ENCODE measurements around the gene SHISAL2B. TPM values are rescaled to one million over a fixed set of nuclear protein-coding genes. Genes with fewer than 3 reads are reported as not detected.
"Not testable (repeated sequence)": the region's sequence is repeated elsewhere in the genome, so short reads cannot be mapped to it uniquely, and the experiment has no call there.

The SHISAL2B gene
- total RNA-seq, 1 donor from 2014 or later = not detected

DNA sequence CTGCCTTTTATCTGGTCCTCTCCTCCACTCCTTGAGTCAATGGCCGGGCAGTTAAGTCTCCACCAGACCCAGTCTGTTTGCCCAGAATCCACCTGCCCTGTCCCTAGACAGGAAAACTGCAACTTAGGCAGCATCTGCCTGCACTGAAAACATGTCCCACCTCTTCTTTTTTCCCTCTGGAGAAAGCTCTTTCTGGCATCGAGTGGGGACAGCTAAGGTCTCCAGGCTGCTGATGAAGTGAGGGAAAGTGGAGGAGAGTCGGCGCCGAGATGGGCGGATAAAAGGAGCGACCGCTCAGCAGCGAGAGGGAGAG lies 243 bp upstream of the SHISAL2B start:
- DNase-seq (no peak), ATAC-seq (ENCODE audit: poor library complexity) (no peak)
- intact Hi-C loops (cut with DNase I) = no loop called here

DNA sequence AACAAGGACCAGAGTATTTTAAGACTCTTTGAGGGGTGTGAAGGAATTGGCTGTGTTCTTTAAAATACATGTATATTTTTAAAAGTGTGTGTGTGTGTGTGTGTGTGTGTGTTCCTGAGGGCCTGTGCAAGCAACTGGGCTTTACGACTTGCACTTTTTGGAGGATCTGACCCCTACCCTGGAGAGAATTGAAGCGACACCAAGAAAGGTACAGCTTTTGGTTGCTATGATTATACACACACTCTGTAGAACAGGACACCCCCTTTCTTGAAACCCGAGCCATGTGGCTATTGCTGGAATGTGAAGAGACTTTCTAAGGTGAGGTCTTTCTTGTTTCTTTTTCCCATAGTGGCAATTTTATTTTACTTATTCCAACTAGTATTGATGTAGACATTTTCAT lies 988 bp downstream of the SHISAL2B start:
- ATAC-seq (ENCODE audit: poor library complexity) (no peak), DNase-seq (no peak)
- intact Hi-C loops (cut with DNase I) = no loop called here

DNA sequence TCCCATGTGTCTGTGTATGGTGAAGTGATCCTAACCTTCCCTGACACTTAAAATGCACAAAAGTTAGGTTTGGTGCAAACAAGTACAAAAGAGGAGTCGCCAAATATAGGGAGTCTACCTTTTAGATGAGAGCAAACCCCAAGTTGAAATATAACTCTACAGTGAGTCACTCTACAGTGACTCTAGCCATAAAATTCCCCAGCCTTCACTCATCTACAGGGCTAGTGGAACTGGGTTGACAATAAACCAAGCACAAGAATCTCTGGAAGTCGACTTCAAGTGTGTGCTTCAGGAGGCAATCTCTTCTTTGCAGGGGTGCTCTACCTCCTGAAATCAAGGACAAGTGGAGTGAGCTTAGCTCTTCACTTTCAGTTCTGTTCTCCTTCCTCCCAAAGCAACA lies 3.3 kb downstream of the SHISAL2B start:
- intact Hi-C loops (cut with DNase I) = no loop called here
- DNase-seq = no peak
- no peak for ATAC-seq (ENCODE audit: poor library complexity)

- DNase-seq; ATAC-seq (ENCODE audit: poor library complexity); intact Hi-C loops (cut with DNase I): not testable (repeated sequence)
Observed at GRCh38 chr5:64696414-64696813, 6.1 kb downstream of the SHISAL2B start.

GRCh38 chr5:64700765-64701164 lies 10.5 kb downstream of the SHISAL2B start:
- ATAC-seq (ENCODE audit: poor library complexity) = no peak
- intact Hi-C loops (cut with DNase I) = no loop called here
- DNase-seq = no peak

GRCh38 chr5:64706074-64706473 lies 15.8 kb downstream of the SHISAL2B start:
- ATAC-seq (ENCODE audit: poor library complexity); intact Hi-C loops (cut with DNase I); DNase-seq: not testable (repeated sequence)

DNA sequence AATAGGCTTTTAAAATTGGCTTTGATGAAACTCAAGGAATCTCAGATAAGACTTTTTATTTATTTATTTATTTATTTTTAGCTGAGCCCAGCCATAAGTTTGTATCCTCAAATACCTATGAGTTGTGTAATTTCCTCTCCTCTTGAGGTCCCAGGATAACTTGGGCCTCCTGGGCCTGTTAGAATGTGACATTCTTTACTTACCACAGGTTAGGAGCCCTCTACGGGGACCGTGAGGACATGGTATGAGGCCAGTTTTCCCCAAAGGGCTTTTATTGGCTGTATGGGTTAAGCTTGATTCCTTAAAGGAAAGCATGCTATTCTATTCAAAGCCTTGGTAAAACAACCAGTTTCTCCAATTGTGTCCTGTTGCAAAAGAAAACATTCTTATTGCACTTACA lies 16.9 kb downstream of the SHISAL2B start:
- ATAC-seq (ENCODE audit: poor library complexity) (no peak), DNase-seq (no peak)
- intact Hi-C loops (cut with DNase I) = no loop called here

- ATAC-seq (ENCODE audit: poor library complexity); DNase-seq; intact Hi-C loops (cut with DNase I): not testable (repeated sequence)
Observed at GRCh38 chr5:64714495-64714894, 24.2 kb downstream of the SHISAL2B start.

GRCh38 chr5:64722588-64722987 lies 32.3 kb downstream of the SHISAL2B start:
- DNase-seq = no peak
- intact Hi-C loops (cut with DNase I) = no loop called here
- no peak for ATAC-seq (ENCODE audit: poor library complexity)

DNA sequence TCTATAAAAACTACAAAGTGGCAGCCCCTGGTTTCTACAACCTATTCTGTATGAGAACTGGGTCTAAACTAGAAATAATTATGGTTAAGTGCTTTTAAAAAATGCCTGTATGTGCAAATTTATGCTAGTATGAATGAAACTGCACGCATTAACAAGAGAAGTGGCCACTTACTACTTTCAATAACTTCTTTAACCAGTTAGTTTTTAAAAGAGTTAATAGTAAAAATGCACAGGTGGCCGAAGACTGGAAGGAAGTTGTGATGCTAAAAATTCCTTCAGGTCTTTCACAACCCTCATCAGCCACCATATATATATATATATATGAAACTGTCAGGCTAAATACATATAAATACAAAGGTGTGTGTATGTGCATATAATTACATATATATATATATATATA lies 36.8 kb downstream of the SHISAL2B start:
- DNase-seq (no peak), ATAC-seq (ENCODE audit: poor library complexity) (no peak)
- intact Hi-C loops (cut with DNase I) = no loop called here

GRCh38 chr5:64742411-64742810 lies 52.1 kb downstream of the SHISAL2B start:
- intact Hi-C loops (cut with DNase I) = no loop called here
- DNase-seq (no peak), ATAC-seq (ENCODE audit: poor library complexity) (no peak)

- no peak for DNase-seq
- no peak for ATAC-seq (ENCODE audit: poor library complexity)
- intact Hi-C loops (cut with DNase I) = no loop called here
Observed at GRCh38 chr5:64742821-64743220, 52.5 kb downstream of the SHISAL2B start.

- DNase-seq (no peak), ATAC-seq (ENCODE audit: poor library complexity) (no peak)
- intact Hi-C loops (cut with DNase I) = no loop called here
Observed at GRCh38 chr5:64744914-64745313, 54.6 kb downstream of the SHISAL2B start.

DNA sequence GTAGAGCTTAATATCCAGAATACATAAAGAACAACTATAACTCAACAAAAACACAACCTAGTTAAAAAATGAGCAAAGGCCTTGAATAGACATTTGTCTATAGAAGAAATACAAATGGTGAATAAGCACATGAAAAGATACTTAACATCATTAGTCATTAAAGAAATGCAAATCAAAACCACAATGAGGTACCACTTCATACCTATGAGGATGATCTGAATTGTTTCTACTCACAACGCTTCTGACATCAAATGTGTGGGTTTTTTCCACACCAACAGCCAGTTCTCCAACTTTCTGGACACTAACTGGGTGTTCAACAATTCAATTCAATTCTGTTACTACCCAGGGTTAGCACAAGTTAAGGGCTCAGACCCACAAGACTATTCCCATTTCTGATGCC lies 56.1 kb downstream of the SHISAL2B start:
- ATAC-seq (ENCODE audit: poor library complexity) (no peak), DNase-seq (no peak)
- intact Hi-C loops (cut with DNase I) = no loop called here

DNA sequence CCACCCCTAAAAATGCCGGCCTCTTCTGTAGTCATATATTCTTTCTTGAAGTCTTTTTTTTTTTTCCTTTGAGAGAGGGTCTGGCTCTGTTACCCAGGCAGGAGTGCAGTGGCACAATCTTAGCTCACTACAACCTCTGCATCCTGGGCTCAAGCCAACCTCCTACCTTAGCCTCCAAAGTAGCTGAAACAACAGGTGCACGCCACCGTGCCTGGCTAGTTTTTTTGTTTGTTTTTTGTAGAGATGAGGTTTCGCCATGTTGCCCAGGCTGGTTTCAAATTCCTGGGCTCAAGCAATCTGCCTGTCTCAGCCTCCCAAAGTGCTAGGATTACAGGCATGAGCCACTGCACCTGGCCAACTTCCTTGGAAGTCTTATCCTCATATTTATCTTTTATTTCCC lies 59.1 kb downstream of the SHISAL2B start:
- intact Hi-C loops (cut with DNase I) = no loop called here
- DNase-seq (no peak), ATAC-seq (ENCODE audit: poor library complexity) (no peak)

GRCh38 chr5:64754066-64754465 lies 63.8 kb downstream of the SHISAL2B start:
- intact Hi-C loops (cut with DNase I) = no loop called here

DNA sequence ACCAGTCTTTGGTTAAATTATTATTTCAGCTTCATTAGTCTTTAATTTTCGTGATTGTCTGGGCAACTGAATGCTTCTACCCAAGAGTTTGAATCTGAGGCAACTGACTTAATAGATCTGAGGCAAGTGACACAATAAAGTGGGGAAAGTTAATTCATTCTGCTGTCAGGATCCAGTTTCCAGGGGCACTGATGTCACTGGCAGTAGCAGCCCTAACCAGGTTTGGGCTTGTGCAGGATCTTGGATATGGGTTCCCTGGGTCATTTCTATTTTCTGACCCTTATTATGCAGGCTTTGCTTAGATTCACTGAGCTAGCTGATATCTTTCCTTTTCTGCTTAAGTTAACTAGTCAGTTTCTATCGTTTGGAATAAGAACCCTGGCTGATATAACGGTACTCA lies 68.6 kb downstream of the SHISAL2B start:
- no peak for DNase-seq
- no peak for ATAC-seq (ENCODE audit: poor library complexity)
- intact Hi-C loops (cut with DNase I) = no loop called here

More at GRCh38 chr5:64754066-64754465, 63.8 kb downstream of the SHISAL2B start:
- DNase-seq (no peak), ATAC-seq (ENCODE audit: poor library complexity) (no peak)

- DNase-seq = no peak
- intact Hi-C loops (cut with DNase I) = no loop called here
- no peak for ATAC-seq (ENCODE audit: poor library complexity)
Observed at GRCh38 chr5:64759960-64760660, 69.8 kb downstream of the SHISAL2B start.

- ATAC-seq (ENCODE audit: poor library complexity) (no peak), DNase-seq (no peak)
- intact Hi-C loops (cut with DNase I) = no loop called here
Observed at GRCh38 chr5:64763948-64764503, 73.7 kb downstream of the SHISAL2B start.

GRCh38 chr5:64765804-64766504 lies 75.7 kb downstream of the SHISAL2B start:
- ATAC-seq (ENCODE audit: poor library complexity) = no peak
- no peak for DNase-seq
- intact Hi-C loops (cut with DNase I) = no loop called here
